H1 (cell line): Measurements from ENCODE around the gene KLHDC7B. TPM values are rescaled to one million over a fixed set of nuclear protein-coding genes. Genes with fewer than 3 reads are reported as not detected.
A peak's percentile ranks its signal among the peaks of the same experiment; 100 is the strongest.

Experiments used
- CTCF ChIA-PET: fragments of 300-600 bp; sonication (Branson Sonifier 250); formaldehyde crosslinking; loops from one replicate; lab custom pipeline; 2021; ENCODE audit not compliant: partially characterized antibody; lab: Charles Lee
- POLR2A ChIA-PET: fragments of 300-600 bp; sonication (Branson Sonifier 250); formaldehyde crosslinking; loops from one replicate; lab custom pipeline; 2021; ENCODE audit warnings: inconsistent platforms; ENCODE audit not compliant: partially characterized antibody; lab: Charles Lee
- DNase-seq, 2 experiments: peaks; one replicate each; pipeline versions ENCODE4 v3.0.0 to v3.0.0-alpha.2; 2010 to 2022; ENCODE audit warnings: low spot score in 2 of 2, low read depth in 1 of 2, mixed read lengths in 1 of 2
- FAIRE-seq: peaks from 2 replicates; lab custom pipeline; 2011; peaks lifted over from hg19 to GRCh38; lab: Jason Lieb, UNC
- H2AFZ ChIP-seq: 2 replicates; pipeline ENCODE4 v1.8.1; 2012; ENCODE audit warnings: low read length, inconsistent platforms
- H2AK5ac ChIP-seq: 2 replicates; pipeline ENCODE4 v1.6.1; 2013; ENCODE audit warnings: low read depth, low read length
- H2BK120ac ChIP-seq: replicated peaks from 2 replicates; pipeline ENCODE3; 2013; ENCODE audit warnings: low read depth, low read length, inconsistent platforms
- H2BK12ac ChIP-seq: 2 replicates; pipeline ENCODE4 v1.6.1; 2013; ENCODE audit warnings: low read depth, low read length
- H2BK15ac ChIP-seq: 2 replicates; pipeline ENCODE4 v1.6.1; 2013; ENCODE audit warnings: low read length
- H2BK20ac ChIP-seq: 2 replicates; pipeline ENCODE4 v1.6.1; 2013; ENCODE audit warnings: low read length
- H2BK5ac ChIP-seq: 2 replicates; pipeline ENCODE4 v1.6.1; 2013; ENCODE audit warnings: low read depth, low read length
- H3K14ac ChIP-seq: 2 replicates; pipeline ENCODE4 v1.6.1; 2013; ENCODE audit warnings: inconsistent platforms; ENCODE audit not compliant: insufficient read length
- H3K18ac ChIP-seq: 2 replicates; pipeline ENCODE4 v1.6.1; 2013; ENCODE audit warnings: low read length; ENCODE audit errors: extremely low read depth
- H3K23ac ChIP-seq: 2 replicates; pipeline ENCODE4 v1.6.1; 2013; ENCODE audit warnings: inconsistent platforms; ENCODE audit not compliant: insufficient read length
- H3K23me2 ChIP-seq: 2 replicates; pipeline ENCODE4 v1.6.1; 2013; ENCODE audit warnings: low read depth, low read length
- H3K27ac ChIP-seq: 2 replicates; pipeline ENCODE4 v1.6.1; 2011; ENCODE audit warnings: low read depth, low read length, inconsistent platforms
- H3K27me3 ChIP-seq, 4 experiments: replicated peaks in 1 of 4; 1 replicate in 1 of 4; 2 replicates in 3 of 4; pipeline versions ENCODE4 v1.6.1 to v1.8.1; 2011 to 2013; ENCODE audit warnings: low read length in 3 of 4, mild to moderate bottlenecking in 3 of 4, inconsistent platforms in 2 of 4, mixed read lengths in 2 of 4, moderate library complexity in 1 of 4; ENCODE audit not compliant: control insufficient read depth in 3 of 4, insufficient read depth in 3 of 4; ENCODE audit errors: extremely low read depth in 1 of 4
- H3K36me3 ChIP-seq, 4 experiments: 2 replicates each; pipeline versions ENCODE4 v1.6.1 to v1.8.1; 2011 to 2013; ENCODE audit warnings: mild to moderate bottlenecking in 4 of 4, low read length in 3 of 4, moderate library complexity in 2 of 4, control low read depth in 1 of 4, inconsistent platforms in 1 of 4; ENCODE audit not compliant: insufficient read depth in 4 of 4, control insufficient read depth in 2 of 4
- H3K4ac ChIP-seq: replicated peaks from 2 replicates; pipeline ENCODE3; 2013; ENCODE audit warnings: low read length, low read depth, mixed read lengths, inconsistent platforms; ENCODE audit not compliant: insufficient read length
- H3K4me1 ChIP-seq, 4 experiments: replicated peaks in 1 of 4; 1 replicate in 1 of 4; 2 replicates in 3 of 4; pipeline versions ENCODE4 v1.6.1 to v1.8.1; 2011 to 2013; ENCODE audit warnings: low read length in 3 of 4, inconsistent platforms in 2 of 4, mixed read lengths in 1 of 4; ENCODE audit not compliant: insufficient read depth in 4 of 4, control insufficient read depth in 3 of 4
- H3K4me2 ChIP-seq, 2 experiments: 2 replicates each; pipeline versions ENCODE4 v1.6.1 to v1.8.1; 2011 to 2013; ENCODE audit warnings: low read depth in 2 of 2, low read length in 2 of 2, control low read depth in 1 of 2, inconsistent platforms in 1 of 2, mild to moderate bottlenecking in 1 of 2; ENCODE audit not compliant: insufficient read depth in 1 of 2
- H3K4me3 ChIP-seq, 4 experiments: fragments of 200-600, 300-600 bp in 1 of 4; sonication (generic), shearing (Covaris generic), sonication (Bioruptor Twin) in 1 of 4; 2 replicates each; pipeline versions ENCODE4 v1.5.1 to v1.8.1; 2011 to 2016; ENCODE audit warnings: low read length in 4 of 4, low read depth in 3 of 4, control low read depth in 2 of 4, inconsistent platforms in 2 of 4, mild to moderate bottlenecking in 2 of 4, mixed read lengths in 1 of 4, moderate library complexity in 1 of 4; ENCODE audit not compliant: insufficient read depth in 2 of 4; ENCODE audit errors: extremely low read depth in 1 of 4
- H3K56ac ChIP-seq: replicated peaks from 2 replicates; pipeline ENCODE3; 2013; ENCODE audit warnings: low read depth, mild to moderate bottlenecking, mixed read lengths, low read length, inconsistent platforms; ENCODE audit not compliant: insufficient read length
- H3K79me1 ChIP-seq: 2 replicates; pipeline ENCODE4 v1.6.1; 2013; ENCODE audit warnings: low read depth, low read length, control low read depth
- H3K79me2 ChIP-seq, 2 experiments: 2 replicates each; pipeline versions ENCODE4 v1.6.1 to v1.8.1; 2012 to 2013; ENCODE audit warnings: low read length in 2 of 2, mild to moderate bottlenecking in 2 of 2, inconsistent platforms in 1 of 2; ENCODE audit not compliant: insufficient read depth in 2 of 2, control insufficient read depth in 1 of 2
- H3K9ac ChIP-seq, 4 experiments: replicated peaks in 1 of 4; 1 replicate in 1 of 4; 2 replicates in 3 of 4; pipeline versions ENCODE4 v1.6.1 to v1.8.1; 2011 to 2013; ENCODE audit warnings: low read depth in 3 of 4, low read length in 3 of 4, control low read depth in 2 of 4, mild to moderate bottlenecking in 2 of 4, moderate library complexity in 2 of 4, inconsistent platforms in 1 of 4; ENCODE audit errors: extremely low read depth in 1 of 4
- H3K9me3 ChIP-seq, 2 experiments: 2 replicates each; pipeline versions ENCODE4 v1.6.1 to v1.8.1; 2012 to 2013; ENCODE audit warnings: mild to moderate bottlenecking in 2 of 2, moderate library complexity in 2 of 2, control low read depth in 1 of 2, inconsistent platforms in 1 of 2, low read depth in 1 of 2, low read length in 1 of 2, mixed read lengths in 1 of 2; ENCODE audit not compliant: insufficient read depth in 2 of 2
- H4K20me1 ChIP-seq, 2 experiments: replicated peaks in 1 of 2; 2 replicates each; pipeline versions ENCODE3 to v1.8.1; 2011 to 2013; ENCODE audit warnings: inconsistent platforms in 2 of 2, low read length in 2 of 2, mild to moderate bottlenecking in 1 of 2; ENCODE audit not compliant: insufficient read depth in 2 of 2, control insufficient read depth in 1 of 2
- H4K5ac ChIP-seq: 2 replicates; pipeline ENCODE4 v1.6.1; 2013; ENCODE audit warnings: low read length, low read depth, mixed read lengths, inconsistent platforms; ENCODE audit not compliant: insufficient read length
- H4K8ac ChIP-seq: 2 replicates; pipeline ENCODE4 v1.8.0; 2013; ENCODE audit warnings: mild to moderate bottlenecking, moderate library complexity, low read length, inconsistent platforms; ENCODE audit not compliant: insufficient read depth; ENCODE audit errors: extremely low read depth
- H4K91ac ChIP-seq: replicated peaks from 2 replicates; pipeline ENCODE3; 2013; ENCODE audit warnings: low read length, mixed read lengths, inconsistent platforms; ENCODE audit not compliant: insufficient read length
- CHD2 ChIP-seq: IDR thresholded peaks from 2 replicates; pipeline ENCODE4 v1.6.1; 2012; ENCODE audit warnings: low read length, improper control_type of control experiment
- CREB1 ChIP-seq: IDR thresholded peaks from 2 replicates; pipeline ENCODE4 v1.6.1; 2012; ENCODE audit warnings: inconsistent platforms
- SAP30 ChIP-seq: fragments of 300-600 bp; sonication (generic); IDR thresholded peaks from 2 replicates; pipeline ENCODE4 v1.7.1; 2012; ENCODE audit warnings: low read length, moderate library complexity, mild to moderate bottlenecking, inconsistent platforms; ENCODE audit not compliant: insufficient read depth, insufficient replicate concordance
- WGBS, 2 experiments: shearing (Covaris generic) in 1 of 2; methylation state at CpG; one replicate each; pipeline versions ENCODE4 v1.1.6 to v1.1.7; 2013 to 2015; ENCODE audit warnings: low lambda C conversion rate in 2 of 2, mixed read lengths in 2 of 2, inconsistent platforms in 1 of 2, low coverage in 1 of 2, missing lambda C conversion rate in 1 of 2; ENCODE audit not compliant: insufficient replicate concordance in 2 of 2, insufficient coverage in 1 of 2, insufficient read length in 1 of 2; ENCODE audit errors: extremely low coverage in 1 of 2, missing lambda C conversion rate in 1 of 2; 5-methylcytosine and 5-hydroxymethylcytosine counted together
- polyA plus RNA-seq, 7 experiments: library from polyadenylated mRNA; depleted of rRNA in 3 of 7; stranded (reverse) in 5 of 7; unstranded in 2 of 7; fragments of >200 nt in 5 of 7; fragments of 200-250 nt in 2 of 7; gene quantifications; 1 replicate in 5 of 7; 2 replicates in 1 of 7; 4 replicates in 1 of 7; pipeline versions ENCODE4 v1.2.1 to v1.2.3, GENCODE V29; 2011 to 2013; ENCODE audit warnings: missing spikeins in 2 of 7, mixed read lengths in 2 of 7
- total RNA-seq: library from RNA; stranded (reverse); fragmentation: NEBNext Ultra II Directional; extraction: Animal tissue kit (Norgen Biotek cat#: 25700); gene quantifications from 2 replicates; pipeline ENCODE4 v1.2.1, GENCODE V29; 2021

Gene KLHDC7B
- total and polyA plus RNA-seq, 2 of the 8 experiments (the other 6 are each of a cell fraction or from before 2014, with no cell fraction given): not detected

DNA sequence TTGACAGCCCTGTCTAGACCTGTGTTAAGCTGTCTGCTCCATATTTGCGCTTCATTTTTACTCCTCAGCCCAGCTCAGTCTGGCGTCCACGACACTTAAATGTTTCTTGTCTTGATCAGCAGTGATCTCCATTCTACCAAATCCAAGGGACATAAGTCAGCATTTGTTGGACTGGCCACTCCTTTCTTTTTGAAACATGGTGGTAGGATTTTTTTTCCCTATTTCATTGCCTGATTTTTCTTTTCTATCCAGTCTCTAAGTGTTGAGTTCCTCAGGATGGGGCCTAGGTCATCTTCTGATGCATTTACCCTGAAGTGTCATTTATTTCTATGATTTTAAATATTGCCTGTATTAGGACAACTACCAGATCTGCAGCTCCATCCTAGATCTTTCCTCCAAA lies 36.8 kb upstream of the KLHDC7B start:
- Histone ChIP-seq H3K9me3 (no peaks in the 10 kb centered on the region), H3K4me1 (peaks cover 2 to 8% (median 5%) of the 10 kb centered on the region in 4 experiments), H3K4ac (no peak overlapping the region), H4K20me1 (peaks cover 3 to 22% of the 10 kb centered on the region in 2 experiments), H3K14ac (no peak overlapping the region), H3K79me1 (peaks cover 15% of the 10 kb centered on the region; the same call in 1 of the 2 replicates), H3K4me3 (peak overlapping the region; percentile 83 to 97 (median 85)), H3K36me3 (peaks cover 0 to 15% (median 0%) of the 10 kb centered on the region in 4 experiments; a peak in 3 of 8 replicates), H3K9ac (peak overlapping the region in 3 of 4 experiments; percentile 30 to 59 (median 48); a peak in 4 of 7 replicates), H2AFZ (no peak overlapping the region), H2BK5ac (no peak overlapping the region), H3K23me2 (peaks cover 11% of the 10 kb centered on the region; the same call in 1 of the 2 replicates), H3K18ac (no peak overlapping the region), H4K8ac (no peak overlapping the region), H4K91ac (no peak overlapping the region), H2AK5ac (no peak overlapping the region), H3K27ac (no peak overlapping the region), H2BK120ac (no peak overlapping the region), H4K5ac (no peak overlapping the region), H2BK12ac (no peak overlapping the region), H3K4me2 (peak overlapping the region; percentile 73 to 85), H2BK15ac (no peak overlapping the region), H3K23ac (no peak overlapping the region), H3K56ac (no peak overlapping the region), H2BK20ac (no peak overlapping the region), H3K79me2 (peaks cover 0 to 32% of the 10 kb centered on the region in 2 experiments; a peak in 3 of 4 replicates), H3K27me3 (no peaks in the 10 kb centered on the region)
- POLR2A ChIA-PET: interaction anchor here (0.8 to 3.5 kb wide), 9 partner anchors 8 to 55 kb away, joined by 3 to 32 read pairs (median 3); partner anchors contain the start of gene SCO2
- 61% methylated on average over 3 of the region's 3 CpGs; no CpG with 5 or more reads in 1 of the 2 experiments for WGBS, 2 experiments
- FAIRE-seq (no peak), DNase-seq (no peak)
- TF ChIP-seq CREB1: no peak
- no peak for TF ChIP-seq CHD2
- no peak for TF ChIP-seq SAP30
- CTCF ChIA-PET: interaction anchor here (0.6 to 1.6 kb wide), 4 partner anchors 14 to 93 kb away, joined by 3 to 6 read pairs (median 4); partner anchors contain the start of gene SCO2
